ENCODE data around the gene PALLD. TPM values are rescaled to one million over a fixed set of nuclear protein-coding genes. Genes with fewer than 3 reads are reported as not detected.

The PALLD gene
- total RNA-seq, 1 experiment from 2014 or later = 166 TPM

GRCh38 chr4:168713253-168713652 is 216.4 kb downstream of the PALLD start:
- intact Hi-C loops (cut with micrococcal nuclease) = loop anchor here (10.0 kb wide), 1 partner anchor 772 kb away; no protein-coding TSS in a partner anchor
- no peaks in the 10 kb centered on the region for H3K9me3 ChIP-seq (ENCODE audit: control insufficient read depth in 1 of 2, insufficient read depth in 1 of 2, low read depth in 1 of 2, low read length in 2 of 2)
- no peak overlapping the region for H3K27ac ChIP-seq (ENCODE audit: low read depth, low read length)
- TF ChIP-seq SRF (IDR thresholded peaks at IDR 0.05; ENCODE audit: low read depth) (no peak), ATF3 (IDR thresholded peaks at IDR 0.05) (no peak), SP1 (IDR thresholded peaks at IDR 0.05; ENCODE audit: low read depth) (no peak), YY1 (IDR thresholded peaks at IDR 0.05; ENCODE audit: extremely low read depth, insufficient replicate concordance, low read depth, low read length) (no peak), ELF1 (IDR thresholded peaks at IDR 0.05; ENCODE audit: borderline replicate concordance, low read depth) (no peak), POLR2AphosphoS5 (IDR thresholded peaks at IDR 0.05; ENCODE audit: low read depth, low read length) (no peak)
- TF ChIP-seq, protein P1, sequence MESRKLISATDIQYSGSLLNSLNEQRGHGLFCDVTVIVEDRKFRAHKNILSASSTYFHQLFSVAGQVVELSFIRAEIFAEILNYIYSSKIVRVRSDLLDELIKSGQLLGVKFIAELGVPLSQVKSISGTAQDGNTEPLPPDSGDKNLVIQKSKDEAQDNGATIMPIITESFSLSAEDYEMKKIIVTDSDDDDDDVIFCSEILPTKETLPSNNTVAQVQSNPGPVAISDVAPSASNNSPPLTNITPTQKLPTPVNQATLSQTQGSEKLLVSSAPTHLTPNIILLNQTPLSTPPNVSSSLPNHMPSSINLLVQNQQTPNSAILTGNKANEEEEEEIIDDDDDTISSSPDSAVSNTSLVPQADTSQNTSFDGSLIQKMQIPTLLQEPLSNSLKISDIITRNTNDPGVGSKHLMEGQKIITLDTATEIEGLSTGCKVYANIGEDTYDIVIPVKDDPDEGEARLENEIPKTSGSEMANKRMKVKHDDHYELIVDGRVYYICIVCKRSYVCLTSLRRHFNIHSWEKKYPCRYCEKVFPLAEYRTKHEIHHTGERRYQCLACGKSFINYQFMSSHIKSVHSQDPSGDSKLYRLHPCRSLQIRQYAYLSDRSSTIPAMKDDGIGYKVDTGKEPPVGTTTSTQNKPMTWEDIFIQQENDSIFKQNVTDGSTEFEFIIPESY (IDR thresholded peaks at IDR 0.05; ENCODE audit: extremely low read depth, insufficient replicate concordance, low read length) = no peak
- TF ChIP-seq, protein P2, sequence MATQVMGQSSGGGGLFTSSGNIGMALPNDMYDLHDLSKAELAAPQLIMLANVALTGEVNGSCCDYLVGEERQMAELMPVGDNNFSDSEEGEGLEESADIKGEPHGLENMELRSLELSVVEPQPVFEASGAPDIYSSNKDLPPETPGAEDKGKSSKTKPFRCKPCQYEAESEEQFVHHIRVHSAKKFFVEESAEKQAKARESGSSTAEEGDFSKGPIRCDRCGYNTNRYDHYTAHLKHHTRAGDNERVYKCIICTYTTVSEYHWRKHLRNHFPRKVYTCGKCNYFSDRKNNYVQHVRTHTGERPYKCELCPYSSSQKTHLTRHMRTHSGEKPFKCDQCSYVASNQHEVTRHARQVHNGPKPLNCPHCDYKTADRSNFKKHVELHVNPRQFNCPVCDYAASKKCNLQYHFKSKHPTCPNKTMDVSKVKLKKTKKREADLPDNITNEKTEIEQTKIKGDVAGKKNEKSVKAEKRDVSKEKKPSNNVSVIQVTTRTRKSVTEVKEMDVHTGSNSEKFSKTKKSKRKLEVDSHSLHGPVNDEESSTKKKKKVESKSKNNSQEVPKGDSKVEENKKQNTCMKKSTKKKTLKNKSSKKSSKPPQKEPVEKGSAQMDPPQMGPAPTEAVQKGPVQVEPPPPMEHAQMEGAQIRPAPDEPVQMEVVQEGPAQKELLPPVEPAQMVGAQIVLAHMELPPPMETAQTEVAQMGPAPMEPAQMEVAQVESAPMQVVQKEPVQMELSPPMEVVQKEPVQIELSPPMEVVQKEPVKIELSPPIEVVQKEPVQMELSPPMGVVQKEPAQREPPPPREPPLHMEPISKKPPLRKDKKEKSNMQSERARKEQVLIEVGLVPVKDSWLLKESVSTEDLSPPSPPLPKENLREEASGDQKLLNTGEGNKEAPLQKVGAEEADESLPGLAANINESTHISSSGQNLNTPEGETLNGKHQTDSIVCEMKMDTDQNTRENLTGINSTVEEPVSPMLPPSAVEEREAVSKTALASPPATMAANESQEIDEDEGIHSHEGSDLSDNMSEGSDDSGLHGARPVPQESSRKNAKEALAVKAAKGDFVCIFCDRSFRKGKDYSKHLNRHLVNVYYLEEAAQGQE (IDR thresholded peaks at IDR 0.05; ENCODE audit: low read depth) = no peak
- H3K79me2 ChIP-seq (ENCODE audit: insufficient read depth, low read length) = no peaks in the 10 kb centered on the region
- peaks cover 9% of the 10 kb centered on the region in 2 experiments; a peak in 3 of 4 replicates for H3K36me3 ChIP-seq (ENCODE audit: control insufficient read depth in 1 of 2, insufficient read depth in 2 of 2, low read length in 2 of 2)
- ChIA-PET RAD21 (ENCODE audit: low non-redundant PET in 1 of 2, low total read pairs in 2 of 2, uncharacterized antibody in 2 of 2, unreplicated experiment in 2 of 2) (no interaction called here), CTCF (no interaction called here), POLR2A (no interaction called here)
- no peak overlapping the region for H3K9ac ChIP-seq (ENCODE audit: low read length)
- no peaks in the 10 kb centered on the region for H3K27me3 ChIP-seq (ENCODE audit: insufficient read depth, low read length)
- ATAC-seq (no peak), DNase-seq (ENCODE audit: low read depth, low spot score) (no peak)
- no peaks in the 10 kb centered on the region for H3K9me2 ChIP-seq (ENCODE audit: insufficient read depth)
- H3K4me2 ChIP-seq (ENCODE audit: low read length) = no peak overlapping the region
- H4K20me1 ChIP-seq (ENCODE audit: insufficient read depth) = no peaks in the 10 kb centered on the region
- H3K4me1 ChIP-seq (ENCODE audit: control insufficient read depth in 1 of 2, insufficient read depth in 2 of 2, low read length in 2 of 2) = peaks cover 0 to 1% of the 10 kb centered on the region in 2 experiments; a peak in 1 of 4 replicates
- no peak overlapping the region for H2AFZ ChIP-seq (ENCODE audit: low read depth, low read length, poor library complexity, severe bottlenecking)
- no TSS peak for BruUV-seq (replicated peaks)
- no peak overlapping the region for H3K4me3 ChIP-seq (replicated peaks in 1 of 2; ENCODE audit: low read depth in 1 of 2, low read length in 2 of 2)
